ENCODE measurements around the gene HK3. TPM values are rescaled to one million over a fixed set of nuclear protein-coding genes. Genes with fewer than 3 reads are reported as not detected.

HK3 gene, protein sequence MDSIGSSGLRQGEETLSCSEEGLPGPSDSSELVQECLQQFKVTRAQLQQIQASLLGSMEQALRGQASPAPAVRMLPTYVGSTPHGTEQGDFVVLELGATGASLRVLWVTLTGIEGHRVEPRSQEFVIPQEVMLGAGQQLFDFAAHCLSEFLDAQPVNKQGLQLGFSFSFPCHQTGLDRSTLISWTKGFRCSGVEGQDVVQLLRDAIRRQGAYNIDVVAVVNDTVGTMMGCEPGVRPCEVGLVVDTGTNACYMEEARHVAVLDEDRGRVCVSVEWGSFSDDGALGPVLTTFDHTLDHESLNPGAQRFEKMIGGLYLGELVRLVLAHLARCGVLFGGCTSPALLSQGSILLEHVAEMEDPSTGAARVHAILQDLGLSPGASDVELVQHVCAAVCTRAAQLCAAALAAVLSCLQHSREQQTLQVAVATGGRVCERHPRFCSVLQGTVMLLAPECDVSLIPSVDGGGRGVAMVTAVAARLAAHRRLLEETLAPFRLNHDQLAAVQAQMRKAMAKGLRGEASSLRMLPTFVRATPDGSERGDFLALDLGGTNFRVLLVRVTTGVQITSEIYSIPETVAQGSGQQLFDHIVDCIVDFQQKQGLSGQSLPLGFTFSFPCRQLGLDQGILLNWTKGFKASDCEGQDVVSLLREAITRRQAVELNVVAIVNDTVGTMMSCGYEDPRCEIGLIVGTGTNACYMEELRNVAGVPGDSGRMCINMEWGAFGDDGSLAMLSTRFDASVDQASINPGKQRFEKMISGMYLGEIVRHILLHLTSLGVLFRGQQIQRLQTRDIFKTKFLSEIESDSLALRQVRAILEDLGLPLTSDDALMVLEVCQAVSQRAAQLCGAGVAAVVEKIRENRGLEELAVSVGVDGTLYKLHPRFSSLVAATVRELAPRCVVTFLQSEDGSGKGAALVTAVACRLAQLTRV
- total RNA-seq = 1 to 10 TPM in 1 of 2 donors, under 1 TPM in 1; 0.50 to 4.7 TPM

DNA sequence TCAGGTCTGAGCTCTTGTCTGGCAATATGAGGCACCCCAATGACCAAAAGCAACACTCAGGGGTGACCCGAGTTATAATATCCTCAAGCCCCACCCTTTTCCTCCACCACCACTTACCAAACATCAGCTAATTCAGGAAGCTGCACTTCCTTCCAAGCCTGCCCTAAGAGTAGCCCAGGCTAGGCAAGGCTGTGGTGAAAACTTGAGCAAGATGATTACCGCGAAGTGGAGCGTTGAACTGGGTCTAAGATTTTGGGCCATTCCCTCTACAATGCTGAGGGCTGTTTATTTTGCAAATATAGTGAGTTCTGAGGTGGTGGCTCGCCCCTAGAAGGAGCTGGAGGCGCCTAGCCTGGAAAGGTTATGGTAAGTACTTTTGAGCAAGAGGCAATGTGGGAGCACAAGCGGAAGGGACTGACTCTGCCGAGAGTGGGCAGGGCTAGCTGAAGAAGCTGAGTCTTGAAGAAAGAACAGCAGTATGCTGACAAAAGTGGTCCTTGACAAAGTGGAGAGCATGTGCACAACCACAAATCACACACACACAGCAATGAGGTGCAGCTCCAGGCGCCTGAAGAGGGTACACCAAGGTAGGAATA is at the start of gene HK3:
HK3 (minus strand) TSS at position 51 of the 596 bp plus-strand sequence. CDS start 3,187 bp downstream, outside the sequence.
- H3K36me3 ChIP-seq = no peaks in the 10 kb centered on the region
- H3K9me3 ChIP-seq = no peaks in the 10 kb centered on the region
- TF ChIP-seq POLR2AphosphoS5 (IDR thresholded peaks at IDR 0.05) (no peak), POLR2A (IDR thresholded peaks at IDR 0.05) (no peak)
- TF ChIP-seq, protein P1, sequence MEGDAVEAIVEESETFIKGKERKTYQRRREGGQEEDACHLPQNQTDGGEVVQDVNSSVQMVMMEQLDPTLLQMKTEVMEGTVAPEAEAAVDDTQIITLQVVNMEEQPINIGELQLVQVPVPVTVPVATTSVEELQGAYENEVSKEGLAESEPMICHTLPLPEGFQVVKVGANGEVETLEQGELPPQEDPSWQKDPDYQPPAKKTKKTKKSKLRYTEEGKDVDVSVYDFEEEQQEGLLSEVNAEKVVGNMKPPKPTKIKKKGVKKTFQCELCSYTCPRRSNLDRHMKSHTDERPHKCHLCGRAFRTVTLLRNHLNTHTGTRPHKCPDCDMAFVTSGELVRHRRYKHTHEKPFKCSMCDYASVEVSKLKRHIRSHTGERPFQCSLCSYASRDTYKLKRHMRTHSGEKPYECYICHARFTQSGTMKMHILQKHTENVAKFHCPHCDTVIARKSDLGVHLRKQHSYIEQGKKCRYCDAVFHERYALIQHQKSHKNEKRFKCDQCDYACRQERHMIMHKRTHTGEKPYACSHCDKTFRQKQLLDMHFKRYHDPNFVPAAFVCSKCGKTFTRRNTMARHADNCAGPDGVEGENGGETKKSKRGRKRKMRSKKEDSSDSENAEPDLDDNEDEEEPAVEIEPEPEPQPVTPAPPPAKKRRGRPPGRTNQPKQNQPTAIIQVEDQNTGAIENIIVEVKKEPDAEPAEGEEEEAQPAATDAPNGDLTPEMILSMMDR (IDR thresholded peaks at IDR 0.05) = no peak
- H3K27ac ChIP-seq = no peak within 1 kb of the TSS
- H3K4me3 ChIP-seq = no peak within 1 kb of the TSS
- no peak for DNase-seq (ENCODE audit: low spot score)
- WGBS = 66% methylated on average over 9 of the region's 9 CpGs
- intact Hi-C loops (cut with DNase I) = no loop called here
- no peaks in the 10 kb centered on the region for H3K4me1 ChIP-seq (replicated peaks)
- H3K27me3 ChIP-seq (replicated peaks; ENCODE audit: insufficient read depth) = no peaks in the 10 kb centered on the region

DNA sequence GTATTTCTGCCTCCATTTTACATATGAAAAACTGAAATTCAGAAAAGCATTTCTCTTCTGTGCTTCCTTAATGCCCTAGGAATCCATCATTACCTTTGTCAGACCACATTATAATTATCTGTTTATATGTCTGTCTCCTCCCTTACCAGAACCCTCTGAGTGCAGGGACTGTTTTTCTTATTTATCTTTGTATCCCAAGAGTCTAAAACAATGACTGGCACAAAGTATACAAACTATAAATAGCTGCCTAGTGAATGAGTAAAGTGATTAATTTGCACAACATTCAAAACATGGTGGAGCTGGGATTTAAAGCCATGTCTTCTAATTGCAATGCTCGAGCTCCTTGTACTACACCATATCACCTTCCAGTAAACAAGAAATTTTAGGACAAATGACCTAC is 49.3 kb upstream of the HK3 start:
- 72% methylated on average over 1 of the region's 1 CpG for WGBS
- H3K4me3 ChIP-seq = no peak overlapping the region
- TF ChIP-seq POLR2AphosphoS5 (IDR thresholded peaks at IDR 0.05) = no peak
- TF ChIP-seq, protein P1 (IDR thresholded peaks at IDR 0.05) = no peak
- TF ChIP-seq POLR2A (IDR thresholded peaks at IDR 0.05) = no peak
- intact Hi-C loops (cut with DNase I) = no loop called here
- H3K27ac ChIP-seq = no peak overlapping the region
- H3K4me1 ChIP-seq (replicated peaks) = no peaks in the 10 kb centered on the region
- H3K9me3 ChIP-seq = no peaks in the 10 kb centered on the region
- no peaks in the 10 kb centered on the region for H3K36me3 ChIP-seq
- no peak for DNase-seq (ENCODE audit: low spot score)
- no peaks in the 10 kb centered on the region for H3K27me3 ChIP-seq (replicated peaks; ENCODE audit: insufficient read depth)

DNA sequence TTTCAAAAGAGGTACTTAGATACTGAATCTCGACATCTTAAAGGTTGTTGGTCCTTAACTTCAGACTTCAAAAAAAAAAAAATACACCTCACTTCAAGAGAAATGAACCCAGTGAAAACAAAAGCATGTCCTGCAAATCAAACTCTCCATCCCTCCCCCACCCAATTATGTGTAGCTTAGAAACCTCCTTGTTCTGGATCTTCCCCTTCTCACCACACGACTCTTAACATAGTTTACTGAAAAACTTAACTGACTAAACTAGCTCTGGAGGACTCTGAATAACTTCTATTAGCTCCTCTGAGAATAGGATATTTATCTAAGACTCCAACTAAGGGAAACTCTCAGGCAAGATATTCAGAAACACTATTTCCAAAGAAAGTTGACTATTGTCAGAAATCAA is 48.7 kb upstream of the HK3 start:
- TF ChIP-seq, protein P1 (IDR thresholded peaks at IDR 0.05) = no peak
- TF ChIP-seq POLR2AphosphoS5 (IDR thresholded peaks at IDR 0.05) (no peak), POLR2A (IDR thresholded peaks at IDR 0.05) (no peak)

DNA sequence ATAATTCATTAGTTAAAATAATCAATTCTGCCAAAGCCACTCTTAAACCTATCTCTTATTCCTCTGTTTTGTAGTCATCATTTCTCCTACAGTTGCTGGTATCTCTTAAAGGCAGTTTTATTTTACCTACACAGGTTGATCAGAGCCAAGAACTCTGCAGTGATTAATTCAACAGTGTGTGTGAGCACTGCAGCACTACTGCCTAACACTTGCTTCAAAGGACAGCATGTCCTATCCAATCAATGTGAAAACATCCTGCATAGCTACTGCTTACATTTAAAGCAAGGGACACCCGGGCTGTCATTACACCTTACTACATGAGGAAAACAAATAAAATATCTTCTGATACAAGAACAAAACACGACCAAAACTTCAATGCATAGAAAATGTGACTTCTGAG is 45.1 kb upstream of the HK3 start:
- TF ChIP-seq, protein P1 (IDR thresholded peaks at IDR 0.05) = no peak
- TF ChIP-seq POLR2A (IDR thresholded peaks at IDR 0.05) (no peak), POLR2AphosphoS5 (IDR thresholded peaks at IDR 0.05) (peak; percentile 47)
- Histone ChIP-seq H3K36me3 (no peaks in the 10 kb centered on the region), H3K27ac (no peak overlapping the region), H3K27me3 (replicated peaks; ENCODE audit: insufficient read depth) (no peaks in the 10 kb centered on the region), H3K9me3 (no peaks in the 10 kb centered on the region), H3K4me3 (no peak overlapping the region), H3K4me1 (replicated peaks) (no peaks in the 10 kb centered on the region)
- 29% methylated on average over 2 of the region's 2 CpGs for WGBS
- intact Hi-C loops (cut with DNase I) = no loop called here
- peak; percentile 19 for DNase-seq (ENCODE audit: low spot score)

More for the DNA sequence above, 48.7 kb upstream of the HK3 start:
- DNase-seq (ENCODE audit: low spot score) = no peak
- intact Hi-C loops (cut with DNase I) = no loop called here
- H3K4me3 ChIP-seq = no peak overlapping the region
- H3K9me3 ChIP-seq = no peaks in the 10 kb centered on the region
- H3K4me1 ChIP-seq (replicated peaks) = no peaks in the 10 kb centered on the region
- H3K27me3 ChIP-seq (replicated peaks; ENCODE audit: insufficient read depth) = no peaks in the 10 kb centered on the region
- no peaks in the 10 kb centered on the region for H3K36me3 ChIP-seq
- H3K27ac ChIP-seq = no peak overlapping the region
- WGBS = 77% methylated on average over 2 of the region's 2 CpGs

Measured in prostate gland (tissue), 2 donors.